ENCODE measurements around the gene CDK5RAP2.
"Not testable (repeated sequence)": the region's sequence is repeated elsewhere in the genome, so short reads cannot be mapped to it uniquely, and the experiment has no call there.

Gene CDK5RAP2

GRCh38 chr9:120587328-120587727, 7.4 kb upstream of the CDK5RAP2 start:
- DNase-seq, result no peak

- DNase-seq, result peak; percentile 84
These were observed 4.0 kb upstream of the CDK5RAP2 start for GRCh38 chr9:120583958-120584369.

GRCh38 chr9:120579139-120580050, 572 bp downstream of the CDK5RAP2 start:
- peak; percentile 58 for DNase-seq

GRCh38 chr9:120574473-120574872, 5.5 kb downstream of the CDK5RAP2 start:
- peak; percentile 40 for DNase-seq

- no peak for DNase-seq
These were observed 7.5 kb downstream of the CDK5RAP2 start for GRCh38 chr9:120572472-120572871.

GRCh38 chr9:120571443-120572257, 8.3 kb downstream of the CDK5RAP2 start:
- DNase-seq, result no peak

GRCh38 chr9:120570296-120570695, 9.7 kb downstream of the CDK5RAP2 start:
- no peak for DNase-seq

GRCh38 chr9:120569556-120569955, 10.4 kb downstream of the CDK5RAP2 start:
- no peak for DNase-seq

- DNase-seq, result no peak
These were observed 11.2 kb downstream of the CDK5RAP2 start for GRCh38 chr9:120568816-120569215.

- DNase-seq, result no peak
These were observed 12.1 kb downstream of the CDK5RAP2 start for GRCh38 chr9:120567874-120568273.

- DNase-seq, result no peak
These were observed 12.9 kb downstream of the CDK5RAP2 start for GRCh38 chr9:120567081-120567480.

GRCh38 chr9:120564589-120564988, 15.4 kb downstream of the CDK5RAP2 start:
- no peak for DNase-seq

GRCh38 chr9:120562861-120563443, 17.0 kb downstream of the CDK5RAP2 start:
- no peak for DNase-seq

GRCh38 chr9:120561709-120562108, 18.3 kb downstream of the CDK5RAP2 start:
- DNase-seq, result no peak

- no peak for DNase-seq
These were observed 20.4 kb downstream of the CDK5RAP2 start for GRCh38 chr9:120559546-120559945.

- DNase-seq, result no peak
These were observed 21.5 kb downstream of the CDK5RAP2 start for GRCh38 chr9:120558454-120558853.

GRCh38 chr9:120557205-120557604, 22.8 kb downstream of the CDK5RAP2 start:
- DNase-seq, result peak; percentile 15

GRCh38 chr9:120556775-120557174, 23.2 kb downstream of the CDK5RAP2 start:
- DNase-seq, result no peak

GRCh38 chr9:120555839-120556238, 24.1 kb downstream of the CDK5RAP2 start:
- DNase-seq, result no peak

GRCh38 chr9:120552210-120552704, 27.7 kb downstream of the CDK5RAP2 start:
- DNase-seq, result not testable (repeated sequence)

- DNase-seq, result no peak
These were observed 34.0 kb downstream of the CDK5RAP2 start for GRCh38 chr9:120545701-120546550.

GRCh38 chr9:120544441-120544840, 35.5 kb downstream of the CDK5RAP2 start:
- DNase-seq, result no peak

Data from NCI-H69 (cell line).